GM23338 (cell line): ENCODE results near the gene MAPK8IP2. TPM values are rescaled to one million over a fixed set of nuclear protein-coding genes. Genes with fewer than 3 reads are reported as not detected.

ENCODE experiments used
- ATAC-seq: fragments of 200-7000 bp; cut with Tn5 transposase; 3 replicates; pipeline ENCODE4 v1.9.1; 2020
- DNase-seq: peaks from one replicate; pipeline ENCODE4 v3.0.0-alpha.2; 2015; ENCODE audit warnings: low spot score
- H2AFZ ChIP-seq: fragments of 200-600 bp; sonication (generic); 2 replicates; pipeline ENCODE4 v1.8.0; 2016; ENCODE audit warnings: antibody characterized with exemption, mild to moderate bottlenecking, moderate library complexity
- H3F3A ChIP-seq: fragments of 200-600 bp; sonication (generic); replicated peaks from 2 replicates; pipeline ENCODE4 v1.8.0; 2017; ENCODE audit warnings: antibody characterized with exemption, mixed run types, low read depth
- H3K27ac ChIP-seq: fragments of 200-600 bp; sonication (generic); 2 replicates; pipeline ENCODE4 v1.6.1; 2016; ENCODE audit warnings: low read depth
- H3K27me3 ChIP-seq: fragments of 200-600 bp; sonication (generic); 2 replicates; pipeline ENCODE4 v1.8.0; 2016; ENCODE audit warnings: mild to moderate bottlenecking, mixed run types, moderate library complexity; ENCODE audit not compliant: insufficient read depth
- H3K36me3 ChIP-seq: fragments of 200-600 bp; sonication (generic); 2 replicates; pipeline ENCODE4 v1.8.0; 2016; ENCODE audit warnings: mild to moderate bottlenecking; ENCODE audit not compliant: insufficient read depth
- H3K4me1 ChIP-seq: fragments of 200-600 bp; sonication (generic); 2 replicates; pipeline ENCODE4 v1.8.0; 2016; ENCODE audit warnings: mild to moderate bottlenecking, moderate library complexity; ENCODE audit not compliant: insufficient read depth
- H3K4me2 ChIP-seq: fragments of 200-600 bp; sonication (generic); 2 replicates; pipeline ENCODE4 v1.7.1; 2017; ENCODE audit warnings: mixed run types
- H3K4me3 ChIP-seq: fragments of 200-600 bp; sonication (generic); 2 replicates; pipeline ENCODE4 v1.6.1; 2016; ENCODE audit warnings: mixed run types
- H3K79me2 ChIP-seq: fragments of 200-600 bp; sonication (generic); replicated peaks from 2 replicates; pipeline ENCODE4 v1.8.0; 2017; ENCODE audit warnings: mild to moderate bottlenecking; ENCODE audit not compliant: insufficient read depth
- H3K9me2 ChIP-seq: fragments of 200-600 bp; sonication (generic); 2 replicates; pipeline ENCODE4 v1.8.0; 2017; ENCODE audit not compliant: insufficient read depth
- H4K20me1 ChIP-seq: fragments of 200-600 bp; sonication (generic); replicated peaks from 2 replicates; pipeline ENCODE4 v1.8.0; 2017; ENCODE audit warnings: mild to moderate bottlenecking; ENCODE audit not compliant: insufficient read depth
- H3K27ac Mint-ChIP-seq: 2 replicates; pipeline ENCODE4 v1.8.0; 2020; ENCODE audit warnings: inconsistent platforms, mild to moderate bottlenecking, moderate library complexity, mixed read lengths
- H3K27me3 Mint-ChIP-seq: 3 replicates; pipeline ENCODE4 v1.8.0; 2022; ENCODE audit warnings: low read depth, mild to moderate bottlenecking, moderate library complexity, mixed read lengths, inconsistent platforms; ENCODE audit not compliant: insufficient read depth, poor library complexity
- H3K36me3 Mint-ChIP-seq: 3 replicates; pipeline ENCODE4 v1.8.0; 2021; ENCODE audit warnings: low read depth, mild to moderate bottlenecking, inconsistent platforms, moderate library complexity, mixed read lengths
- H3K4me1 Mint-ChIP-seq: 3 replicates; pipeline ENCODE4 v1.8.0; 2020; ENCODE audit warnings: mild to moderate bottlenecking, inconsistent platforms, mixed read lengths
- H3K4me3 Mint-ChIP-seq: 3 replicates; pipeline ENCODE4 v1.8.0; 2021; ENCODE audit warnings: moderate library complexity, mild to moderate bottlenecking, inconsistent platforms, mixed read lengths
- H3K9me3 Mint-ChIP-seq: 3 replicates; pipeline ENCODE4 v1.8.0; 2020; ENCODE audit warnings: moderate library complexity, mild to moderate bottlenecking, inconsistent platforms, mixed read lengths
- CREB1 ChIP-seq: fragments of 250-450 bp; sonication (Bioruptor Pico); IDR thresholded peaks from 2 replicates; pipeline ENCODE4 v1.5.0; 2020; ENCODE audit warnings: low read depth, mild to moderate bottlenecking, moderate library complexity
- CTCF ChIP-seq, 2 experiments: fragments of 200-600 bp in 1 of 2; sonication (generic) in 1 of 2; conservative IDR thresholded peaks; 2 replicates each; pipeline versions ENCODE4 v1.5.1 to v1.6.1; 2016 to 2017; ENCODE audit warnings: antibody characterized with exemption in 2 of 2, low read depth in 2 of 2, mild to moderate bottlenecking in 2 of 2, moderate library complexity in 1 of 2
- ETS1 ChIP-seq: IDR thresholded peaks from 2 replicates; pipeline ENCODE4 v1.6.1; 2016; ENCODE audit warnings: antibody characterized with exemption
- EZH2 ChIP-seq: fragments of 200-600 bp; sonication (generic); IDR thresholded peaks from one replicate; pipeline ENCODE4 v1.8.0; 2017; ENCODE audit warnings: antibody characterized with exemption, mild to moderate bottlenecking, low read depth; ENCODE audit not compliant: unreplicated experiment
- EZH2phosphoT487 ChIP-seq: fragments of 200-600 bp; sonication (generic); IDR thresholded peaks from one replicate; pipeline ENCODE4 v1.8.1; 2018; ENCODE audit warnings: antibody characterized with exemption; ENCODE audit not compliant: unreplicated experiment
- JUNB ChIP-seq: IDR thresholded peaks from one replicate; pipeline ENCODE4 v1.6.1; 2016; ENCODE audit warnings: antibody characterized with exemption; ENCODE audit not compliant: unreplicated experiment
- STAT1 ChIP-seq: IDR thresholded peaks from one replicate; pipeline ENCODE4 v1.6.1; 2016; ENCODE audit warnings: antibody characterized with exemption; ENCODE audit not compliant: unreplicated experiment
- ZNF114 ChIP-seq: fragments of 250-450 bp; sonication (Bioruptor Pico); IDR thresholded peaks from 2 replicates; pipeline ENCODE4 v1.5.0; 2020; ENCODE audit warnings: mild to moderate bottlenecking, moderate library complexity
- ZNF331 ChIP-seq: fragments of 250-450 bp; sonication (Bioruptor Pico); IDR thresholded peaks from 2 replicates; pipeline ENCODE4 v1.5.0; 2020; ENCODE audit warnings: low read depth, mild to moderate bottlenecking, moderate library complexity
- ZNF462 ChIP-seq: fragments of 250-450 bp; sonication (Bioruptor Pico); IDR thresholded peaks from 2 replicates; pipeline ENCODE4 v1.5.0; 2020; ENCODE audit warnings: mild to moderate bottlenecking, moderate library complexity
- polyA plus RNA-seq: library from polyadenylated mRNA; unstranded; fragments of >200 nt; fragmentation: Nextera tagmentation; extraction: Ambion mirVana; gene quantifications from 2 replicates; pipeline ENCODE4 v1.2.1, GENCODE V29; 2016
- total RNA-seq: library from RNA; depleted of rRNA; stranded (reverse); fragments of >200 nt; shearing (Covaris generic); gene quantifications from 2 replicates; pipeline ENCODE4 v1.2.3, GENCODE V29; 2014
- TF ChIP-seq, protein P1 (sequence below): IDR thresholded peaks from one replicate; pipeline ENCODE4 v1.6.1; 2018; ENCODE audit warnings: antibody characterized with exemption; ENCODE audit not compliant: unreplicated experiment

The MAPK8IP2 gene
- total and polyA plus RNA-seq, 2 experiments from 2014 or later: 0.15 to 3.5 TPM

GRCh38 chr22:50604256-50605001 is 3.8 kb downstream of the MAPK8IP2 start (continued):
- TF ChIP-seq ZNF462 (CRISPR knock-in tag): no peak

GRCh38 chr22:50605002-50605612 is 4.5 kb downstream of the MAPK8IP2 start:
- Histone ChIP-seq H3K4me3 (no peak overlapping the region), H4K20me1 (no peaks in the 10 kb centered on the region), H3F3A (no peaks in the 10 kb centered on the region), H3K4me2 (no peak overlapping the region), H3K9me2 (no peaks in the 10 kb centered on the region), H2AFZ (no peak overlapping the region), H3K36me3 (no peaks in the 10 kb centered on the region), H3K27me3 (peaks cover 62% of the 10 kb centered on the region), H3K4me1 (no peaks in the 10 kb centered on the region; the same call in 1 of the 2 replicates), H3K79me2 (no peaks in the 10 kb centered on the region), H3K27ac (no peak overlapping the region)
- no peak for ATAC-seq
- no peaks in the 10 kb centered on the region for H3K9me3 Mint-ChIP-seq
- no peak overlapping the region for H3K27ac Mint-ChIP-seq
- no peak for DNase-seq
- peaks cover 12% of the 10 kb centered on the region for H3K4me1 Mint-ChIP-seq
- no peaks in the 10 kb centered on the region; the same call in 2 of the 3 replicates for H3K36me3 Mint-ChIP-seq
- peaks cover 59% of the 10 kb centered on the region for H3K27me3 Mint-ChIP-seq
- H3K4me3 Mint-ChIP-seq: no peak overlapping the region
- TF ChIP-seq ZNF331 (CRISPR knock-in tag) (no peak), ETS1 (no peak), ZNF114 (CRISPR knock-in tag) (no peak), JUNB (no peak), CTCF (conservative IDR thresholded peaks at IDR 0.05; ENCODE audit: low read depth in 2 of 2) (no peak), CREB1 (no peak), EZH2phosphoT487 (no peak), EZH2 (no peak), STAT1 (no peak)
- TF ChIP-seq, protein P1, sequence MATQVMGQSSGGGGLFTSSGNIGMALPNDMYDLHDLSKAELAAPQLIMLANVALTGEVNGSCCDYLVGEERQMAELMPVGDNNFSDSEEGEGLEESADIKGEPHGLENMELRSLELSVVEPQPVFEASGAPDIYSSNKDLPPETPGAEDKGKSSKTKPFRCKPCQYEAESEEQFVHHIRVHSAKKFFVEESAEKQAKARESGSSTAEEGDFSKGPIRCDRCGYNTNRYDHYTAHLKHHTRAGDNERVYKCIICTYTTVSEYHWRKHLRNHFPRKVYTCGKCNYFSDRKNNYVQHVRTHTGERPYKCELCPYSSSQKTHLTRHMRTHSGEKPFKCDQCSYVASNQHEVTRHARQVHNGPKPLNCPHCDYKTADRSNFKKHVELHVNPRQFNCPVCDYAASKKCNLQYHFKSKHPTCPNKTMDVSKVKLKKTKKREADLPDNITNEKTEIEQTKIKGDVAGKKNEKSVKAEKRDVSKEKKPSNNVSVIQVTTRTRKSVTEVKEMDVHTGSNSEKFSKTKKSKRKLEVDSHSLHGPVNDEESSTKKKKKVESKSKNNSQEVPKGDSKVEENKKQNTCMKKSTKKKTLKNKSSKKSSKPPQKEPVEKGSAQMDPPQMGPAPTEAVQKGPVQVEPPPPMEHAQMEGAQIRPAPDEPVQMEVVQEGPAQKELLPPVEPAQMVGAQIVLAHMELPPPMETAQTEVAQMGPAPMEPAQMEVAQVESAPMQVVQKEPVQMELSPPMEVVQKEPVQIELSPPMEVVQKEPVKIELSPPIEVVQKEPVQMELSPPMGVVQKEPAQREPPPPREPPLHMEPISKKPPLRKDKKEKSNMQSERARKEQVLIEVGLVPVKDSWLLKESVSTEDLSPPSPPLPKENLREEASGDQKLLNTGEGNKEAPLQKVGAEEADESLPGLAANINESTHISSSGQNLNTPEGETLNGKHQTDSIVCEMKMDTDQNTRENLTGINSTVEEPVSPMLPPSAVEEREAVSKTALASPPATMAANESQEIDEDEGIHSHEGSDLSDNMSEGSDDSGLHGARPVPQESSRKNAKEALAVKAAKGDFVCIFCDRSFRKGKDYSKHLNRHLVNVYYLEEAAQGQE: no peak
